Endothelial cell (in vitro differentiated cells): ENCODE measurements around the gene SPATS2L. TPM values are rescaled to one million over a fixed set of nuclear protein-coding genes. Genes with fewer than 3 reads are reported as not detected.

Experiments
- DNase-seq: peaks from one replicate; pipeline ENCODE4 v3.0.0; 2021; ENCODE audit warnings: low spot score
- H3K27ac Mint-ChIP-seq: one replicate; pipeline ENCODE4 v1.8.0; 2021; ENCODE audit warnings: mixed read lengths, inconsistent platforms; ENCODE audit not compliant: unreplicated experiment
- H3K27me3 Mint-ChIP-seq: one replicate; pipeline ENCODE4 v1.8.0; 2021; ENCODE audit warnings: mild to moderate bottlenecking, moderate library complexity, mixed read lengths, inconsistent platforms; ENCODE audit not compliant: unreplicated experiment
- H3K36me3 Mint-ChIP-seq: one replicate; pipeline ENCODE4 v1.8.0; 2021; ENCODE audit warnings: mild to moderate bottlenecking, low read depth, mixed read lengths, inconsistent platforms; ENCODE audit not compliant: unreplicated experiment
- H3K4me1 Mint-ChIP-seq: one replicate; pipeline ENCODE4 v1.8.0; 2021; ENCODE audit warnings: mild to moderate bottlenecking, mixed read lengths, inconsistent platforms; ENCODE audit not compliant: unreplicated experiment
- H3K4me3 Mint-ChIP-seq: one replicate; pipeline ENCODE4 v1.8.0; 2021; ENCODE audit warnings: mild to moderate bottlenecking, mixed read lengths, inconsistent platforms; ENCODE audit not compliant: unreplicated experiment
- H3K9me3 Mint-ChIP-seq: one replicate; pipeline ENCODE4 v1.8.0; 2021; ENCODE audit warnings: mixed read lengths, inconsistent platforms; ENCODE audit not compliant: unreplicated experiment
- CTCF ChIP-seq: fragments of 200-600 bp; sonication (generic); IDR thresholded peaks from one replicate; pipeline ENCODE4 v1.5.0; 2021; ENCODE audit warnings: antibody characterized with exemption; ENCODE audit not compliant: unreplicated experiment
- total RNA-seq: library from RNA; stranded (reverse); fragmentation: NEBNext Ultra II Directional; extraction: Animal tissue kit (Norgen Biotek cat#: 25700); gene quantifications from one replicate; pipeline ENCODE4 v1.2.1, GENCODE V29; 2021; ENCODE audit not compliant: unreplicated experiment

SPATS2L gene
- total RNA-seq, 1 donor from 2014 or later: 72.9 TPM

DNA sequence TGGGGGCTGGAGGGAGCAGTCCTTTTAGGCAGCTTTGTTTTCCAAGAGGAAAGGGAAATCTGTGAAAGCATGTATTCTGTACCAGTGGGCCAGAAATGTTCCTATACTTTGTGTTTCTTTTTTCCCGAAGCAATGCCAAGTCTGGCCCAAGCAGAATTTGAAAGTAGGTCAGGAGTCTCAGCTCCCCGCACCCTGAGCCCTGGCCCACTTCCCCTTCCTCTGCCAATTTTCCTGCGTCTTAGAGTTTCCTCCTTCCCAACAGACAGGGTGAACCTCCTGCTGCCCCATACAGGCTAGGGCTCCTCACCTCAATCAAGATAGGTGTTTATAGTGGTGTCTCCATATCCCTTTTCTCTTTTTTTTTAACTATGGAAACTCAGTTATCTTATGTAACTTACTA, 138.0 kb downstream of the SPATS2L start:
- Mint-ChIP-seq H3K4me3 (peak overlapping the region; percentile 28), H3K36me3 (peaks cover 11% of the 10 kb centered on the region), H3K27ac (peak overlapping the region; percentile 28), H3K4me1 (peaks cover 16% of the 10 kb centered on the region), H3K9me3 (no peaks in the 10 kb centered on the region), H3K27me3 (peaks cover 7% of the 10 kb centered on the region)
- DNase-seq: no peak
- no peak for TF ChIP-seq CTCF

GRCh38 chr2:200445284-200445683, 138.8 kb downstream of the SPATS2L start:
- Mint-ChIP-seq H3K36me3 (peaks cover 13% of the 10 kb centered on the region), H3K4me3 (no peak overlapping the region), H3K9me3 (no peaks in the 10 kb centered on the region), H3K27me3 (peaks cover 7% of the 10 kb centered on the region), H3K27ac (no peak overlapping the region), H3K4me1 (peaks cover 16% of the 10 kb centered on the region)
- no peak for TF ChIP-seq CTCF
- no peak for DNase-seq

GRCh38 chr2:200446612-200447011, 140.1 kb downstream of the SPATS2L start:
- H3K9me3 Mint-ChIP-seq: no peaks in the 10 kb centered on the region
- TF ChIP-seq CTCF: no peak
- peaks cover 17% of the 10 kb centered on the region for H3K36me3 Mint-ChIP-seq
- no peak overlapping the region for H3K27ac Mint-ChIP-seq
- no peak for DNase-seq
- no peak overlapping the region for H3K4me3 Mint-ChIP-seq
- peaks cover 7% of the 10 kb centered on the region for H3K27me3 Mint-ChIP-seq
- H3K4me1 Mint-ChIP-seq: peaks cover 16% of the 10 kb centered on the region

DNA sequence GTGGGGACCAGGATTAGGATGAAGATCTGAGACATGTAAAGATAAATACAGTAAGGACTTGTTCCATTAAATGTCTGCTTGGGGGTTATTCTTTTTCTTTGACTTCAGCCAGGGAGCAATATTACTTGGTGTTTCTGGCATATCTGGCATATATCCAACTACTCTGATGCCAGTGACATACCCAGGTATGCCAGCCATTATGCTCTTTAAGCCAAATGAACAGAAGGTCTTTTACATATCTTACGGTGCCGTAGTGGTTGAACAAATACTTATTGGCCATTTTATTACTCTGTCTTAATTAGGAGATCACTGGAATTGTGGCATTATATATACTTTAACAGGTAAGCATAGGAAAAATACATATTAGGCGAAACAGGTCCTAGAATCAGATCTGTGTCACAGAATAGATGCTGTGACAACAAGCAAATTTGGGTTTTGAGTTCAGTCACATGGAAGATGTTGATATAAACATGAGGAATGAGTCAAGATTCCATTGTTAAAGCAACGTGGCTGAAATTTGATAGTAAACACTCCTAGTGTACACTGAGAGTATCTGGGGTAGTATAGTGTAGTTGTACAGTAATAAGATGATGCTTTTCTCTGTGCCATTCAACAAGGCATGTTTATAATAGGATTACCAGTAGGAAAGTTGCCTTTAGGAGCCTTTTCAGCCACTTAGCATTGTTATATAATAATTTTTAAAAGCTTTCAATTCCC, 140.8 kb downstream of the SPATS2L start:
- DNase-seq: no peak
- no peaks in the 10 kb centered on the region for H3K9me3 Mint-ChIP-seq
- TF ChIP-seq CTCF: no peak
- H3K27ac Mint-ChIP-seq: no peak overlapping the region
- peaks cover 7% of the 10 kb centered on the region for H3K27me3 Mint-ChIP-seq
- peaks cover 16% of the 10 kb centered on the region for H3K4me1 Mint-ChIP-seq
- H3K36me3 Mint-ChIP-seq: peaks cover 14% of the 10 kb centered on the region
- H3K4me3 Mint-ChIP-seq: no peak overlapping the region

DNA sequence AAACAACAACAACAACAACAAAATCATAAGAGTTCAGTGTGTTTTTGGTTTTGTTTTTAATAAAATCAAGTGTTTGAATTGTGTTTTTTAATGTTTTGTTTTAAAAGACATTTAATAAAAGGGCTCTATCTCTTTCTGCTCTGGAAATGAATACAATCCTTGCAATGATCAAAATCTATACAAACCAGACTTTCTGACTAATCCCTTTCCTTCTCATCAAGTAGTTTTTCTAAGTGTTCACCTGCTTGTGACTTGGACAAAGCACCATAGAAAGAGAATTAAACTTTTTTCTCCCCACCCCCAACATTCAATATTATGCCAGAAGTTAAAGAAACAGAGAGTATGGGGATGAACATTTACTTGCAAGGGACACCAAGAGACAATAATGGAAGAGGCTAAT, 142.0 kb downstream of the SPATS2L start:
- Mint-ChIP-seq H3K27ac (no peak overlapping the region), H3K27me3 (peaks cover 9% of the 10 kb centered on the region), H3K4me1 (peaks cover 16% of the 10 kb centered on the region)

More for the DNA sequence above, 142.0 kb downstream of the SPATS2L start:
- no peaks in the 10 kb centered on the region for H3K9me3 Mint-ChIP-seq
- DNase-seq: no peak
- H3K36me3 Mint-ChIP-seq: peaks cover 14% of the 10 kb centered on the region
- H3K4me3 Mint-ChIP-seq: no peak overlapping the region
- no peak for TF ChIP-seq CTCF
